Measurements from ENCODE around the gene SPTBN4.
A peak's percentile ranks its signal among the peaks of the same experiment; 100 is the strongest.

SPTBN4 gene

GRCh38 chr19:40607311-40608239 is 140.8 kb downstream of the SPTBN4 start:
- no peak overlapping the region for H3K4me3 ChIP-seq (ENCODE audit: low read length)
- peaks cover 11% of the 10 kb centered on the region for H3K4me1 ChIP-seq (ENCODE audit: insufficient read depth, low read length)
- no peak overlapping the region for H3K27ac ChIP-seq (ENCODE audit: low read length)

GRCh38 chr19:40608240-40608621 is 141.4 kb downstream of the SPTBN4 start:
- H3K4me3 ChIP-seq (ENCODE audit: low read length) = no peak overlapping the region
- no peaks in the 10 kb centered on the region for H3K9me3 ChIP-seq (ENCODE audit: insufficient read depth, low read depth, low read length)
- H3K27ac ChIP-seq (ENCODE audit: low read length) = no peak overlapping the region
- no peak overlapping the region for H3K9ac ChIP-seq (ENCODE audit: low read depth, low read length)
- H3K36me3 ChIP-seq (ENCODE audit: insufficient read depth, low read depth, low read length) = no peaks in the 10 kb centered on the region
- H3K27me3 ChIP-seq (ENCODE audit: insufficient read depth, low read length) = peaks cover 90% of the 10 kb centered on the region
- H3K4me1 ChIP-seq (ENCODE audit: insufficient read depth, low read length) = peaks cover 4% of the 10 kb centered on the region; the same call in 1 of the 2 replicates

More at GRCh38 chr19:40607311-40608239, 140.8 kb downstream of the SPTBN4 start:
- H3K9ac ChIP-seq (ENCODE audit: low read depth, low read length) = no peak overlapping the region
- H3K27me3 ChIP-seq (ENCODE audit: insufficient read depth, low read length) = peaks cover 92% of the 10 kb centered on the region
- H3K36me3 ChIP-seq (ENCODE audit: insufficient read depth, low read depth, low read length) = no peaks in the 10 kb centered on the region
- H3K9me3 ChIP-seq (ENCODE audit: insufficient read depth, low read depth, low read length) = no peaks in the 10 kb centered on the region

- no peak overlapping the region for H3K27ac ChIP-seq (ENCODE audit: low read length)
- H3K27me3 ChIP-seq (ENCODE audit: insufficient read depth, low read length) = peaks cover 87% of the 10 kb centered on the region
- H3K9ac ChIP-seq (ENCODE audit: low read depth, low read length) = no peak overlapping the region
- 0 out of 2 replicates have a peak, but pooled peaks cover 2% of the 10 kb centered on the region for H3K4me1 ChIP-seq (ENCODE audit: insufficient read depth, low read length)
- H3K36me3 ChIP-seq (ENCODE audit: insufficient read depth, low read depth, low read length) = no peaks in the 10 kb centered on the region
- H3K9me3 ChIP-seq (ENCODE audit: insufficient read depth, low read depth, low read length) = no peaks in the 10 kb centered on the region
- peak overlapping the region; percentile 70 for H3K4me3 ChIP-seq (ENCODE audit: low read length)
Observed at GRCh38 chr19:40608957-40609356, 142.2 kb downstream of the SPTBN4 start.

GRCh38 chr19:40609561-40610395 is 143.0 kb downstream of the SPTBN4 start:
- no peaks in the 10 kb centered on the region for H3K36me3 ChIP-seq (ENCODE audit: insufficient read depth, low read depth, low read length)
- H3K9me3 ChIP-seq (ENCODE audit: insufficient read depth, low read depth, low read length) = no peaks in the 10 kb centered on the region
- H3K4me3 ChIP-seq (ENCODE audit: low read length) = peak overlapping the region; percentile 70
- H3K9ac ChIP-seq (ENCODE audit: low read depth, low read length) = peak overlapping the region; percentile 59; the same call in 1 of the 2 replicates
- H3K27me3 ChIP-seq (ENCODE audit: insufficient read depth, low read length) = peaks cover 81% of the 10 kb centered on the region
- H3K4me1 ChIP-seq (ENCODE audit: insufficient read depth, low read length) = 0 out of 2 replicates have a peak, but pooled peaks cover 2% of the 10 kb centered on the region
- no peak overlapping the region for H3K27ac ChIP-seq (ENCODE audit: low read length)

GRCh38 chr19:40610396-40611064 is 143.7 kb downstream of the SPTBN4 start:
- H3K27me3 ChIP-seq (ENCODE audit: insufficient read depth, low read length) = peaks cover 73% of the 10 kb centered on the region
- peak overlapping the region; percentile 70 for H3K4me3 ChIP-seq (ENCODE audit: low read length)
- H3K9ac ChIP-seq (ENCODE audit: low read depth, low read length) = peak overlapping the region; percentile 59; the same call in 1 of the 2 replicates

GRCh38 chr19:40611096-40611495 is 144.3 kb downstream of the SPTBN4 start:
- H3K27ac ChIP-seq (ENCODE audit: low read length) = no peak overlapping the region
- peaks cover 68% of the 10 kb centered on the region for H3K27me3 ChIP-seq (ENCODE audit: insufficient read depth, low read length)
- no peaks in the 10 kb centered on the region for H3K9me3 ChIP-seq (ENCODE audit: insufficient read depth, low read depth, low read length)
- no peak overlapping the region for H3K4me3 ChIP-seq (ENCODE audit: low read length)
- peaks cover 4% of the 10 kb centered on the region; the same call in 1 of the 2 replicates for H3K36me3 ChIP-seq (ENCODE audit: insufficient read depth, low read depth, low read length)
- H3K4me1 ChIP-seq (ENCODE audit: insufficient read depth, low read length) = no peaks in the 10 kb centered on the region
- no peak overlapping the region for H3K9ac ChIP-seq (ENCODE audit: low read depth, low read length)

More at GRCh38 chr19:40610396-40611064, 143.7 kb downstream of the SPTBN4 start:
- H3K4me1 ChIP-seq (ENCODE audit: insufficient read depth, low read length) = 0 out of 2 replicates have a peak, but pooled peaks cover 2% of the 10 kb centered on the region
- H3K27ac ChIP-seq (ENCODE audit: low read length) = no peak overlapping the region
- H3K9me3 ChIP-seq (ENCODE audit: insufficient read depth, low read depth, low read length) = no peaks in the 10 kb centered on the region
- H3K36me3 ChIP-seq (ENCODE audit: insufficient read depth, low read depth, low read length) = peaks cover under 1% of the 10 kb centered on the region; the same call in 1 of the 2 replicates

GRCh38 chr19:40611900-40612698 is 145.3 kb downstream of the SPTBN4 start:
- H3K36me3 ChIP-seq (ENCODE audit: insufficient read depth, low read depth, low read length) = peaks cover 7% of the 10 kb centered on the region; the same call in 1 of the 2 replicates
- H3K4me3 ChIP-seq (ENCODE audit: low read length) = no peak overlapping the region
- H3K9me3 ChIP-seq (ENCODE audit: insufficient read depth, low read depth, low read length) = no peaks in the 10 kb centered on the region
- no peak overlapping the region for H3K9ac ChIP-seq (ENCODE audit: low read depth, low read length)
- H3K27ac ChIP-seq (ENCODE audit: low read length) = no peak overlapping the region
- peaks cover 58% of the 10 kb centered on the region for H3K27me3 ChIP-seq (ENCODE audit: insufficient read depth, low read length)
- no peaks in the 10 kb centered on the region for H3K4me1 ChIP-seq (ENCODE audit: insufficient read depth, low read length)

- Histone ChIP-seq H3K4me3 (ENCODE audit: low read length) (peak overlapping the region; percentile 92), H3K9ac (ENCODE audit: low read depth, low read length) (peak overlapping the region; percentile 83; the same call in 1 of the 2 replicates)
Observed at GRCh38 chr19:40612831-40613689, 146.3 kb downstream of the SPTBN4 start.

GRCh38 chr19:40613690-40614621 is 147.2 kb downstream of the SPTBN4 start:
- peak overlapping the region; percentile 32 for H3K27ac ChIP-seq (ENCODE audit: low read length)

More at GRCh38 chr19:40612831-40613689, 146.3 kb downstream of the SPTBN4 start:
- Histone ChIP-seq H3K9me3 (ENCODE audit: insufficient read depth, low read depth, low read length) (no peaks in the 10 kb centered on the region), H3K27ac (ENCODE audit: low read length) (peak overlapping the region; percentile 32), H3K4me1 (ENCODE audit: insufficient read depth, low read length) (no peaks in the 10 kb centered on the region), H3K36me3 (ENCODE audit: insufficient read depth, low read depth, low read length) (peaks cover 7% of the 10 kb centered on the region; the same call in 1 of the 2 replicates), H3K27me3 (ENCODE audit: insufficient read depth, low read length) (peaks cover 49% of the 10 kb centered on the region)

More at GRCh38 chr19:40613690-40614621, 147.2 kb downstream of the SPTBN4 start:
- H3K4me3 ChIP-seq (ENCODE audit: low read length) = peak overlapping the region; percentile 92
- H3K27me3 ChIP-seq (ENCODE audit: insufficient read depth, low read length) = peaks cover 40% of the 10 kb centered on the region
- H3K9ac ChIP-seq (ENCODE audit: low read depth, low read length) = peak overlapping the region; percentile 83; the same call in 1 of the 2 replicates
- no peaks in the 10 kb centered on the region for H3K4me1 ChIP-seq (ENCODE audit: insufficient read depth, low read length)
- peaks cover 8% of the 10 kb centered on the region for H3K36me3 ChIP-seq (ENCODE audit: insufficient read depth, low read depth, low read length)
- H3K9me3 ChIP-seq (ENCODE audit: insufficient read depth, low read depth, low read length) = no peaks in the 10 kb centered on the region

Measured in iPS-20b (cell line).